Measurements from ENCODE around the gene DIPK1B. TPM values are rescaled to one million over a fixed set of nuclear protein-coding genes. Genes with fewer than 3 reads are reported as not detected.

Gene DIPK1B
- 1 to 10 TPM; 4.3 to 7.5 (median 5.8) TPM for total RNA-seq
- 10 to 100 TPM; 13.2 to 32.3 TPM for polyA plus RNA-seq

- ATAC-seq, result peak; percentile 26 to 54 (median 46)
- peak within 1 kb of the TSS; percentile 37 to 57 (median 48) for H3K4me3 ChIP-seq
- FAIRE-seq, result no peak
- no peaks in the 10 kb centered on the region for H3K36me3 ChIP-seq
- intact Hi-C loops (cut with DNase I), result loop anchor here in 1 of 3 donors (10.0 kb wide), 1 partner anchor 227 kb away; the partner anchor contains the start of gene SEC16A
- H3K4me1 ChIP-seq, result peaks cover 0 to 6% (median 3%) of the 10 kb centered on the region in 3 donors
- DNase-seq, result peak in 4 of 6 donors; percentile 42 to 84 (median 64)
- no peaks in the 10 kb centered on the region for H3K9me3 ChIP-seq
- no peak within 1 kb of the TSS for H3K27ac ChIP-seq
- H3K27me3 ChIP-seq, result no peaks in the 10 kb centered on the region
- TF ChIP-seq CTCF (IDR thresholded peaks at IDR 0.05), result no peak
- 1 to 2% methylated on average over 66 to 119 of the region's 119 CpGs for WGBS, 2 donors
Observed at GRCh38 chr9:136711751-136712689, at the start of gene DIPK1B. Gene DIPK1B, plus strand, starts transcription at chr9:136712572. Its CDS starts 94 bp downstream, at chr9:136712666.

- ATAC-seq, result no peak
- no peaks in the 10 kb centered on the region for H3K9me3 ChIP-seq
- peak within 1 kb of the TSS in 2 of 4 donors; percentile 12 to 22 for H3K27ac ChIP-seq
- WGBS, 2 donors, result 78 to 84% methylated on average over 31 to 38 of the region's 38 CpGs
- H3K4me1 ChIP-seq, result no peaks in the 10 kb centered on the region
- intact Hi-C loops (cut with DNase I), result no loop called here
- peak in 2 of 6 donors; percentile 39 to 71 for DNase-seq
- peak within 1 kb of the TSS in 2 of 4 donors; percentile 11 to 39 for H3K4me3 ChIP-seq
- FAIRE-seq, result no peak
- H3K36me3 ChIP-seq, result no peaks in the 10 kb centered on the region
- no peak for TF ChIP-seq CTCF (IDR thresholded peaks at IDR 0.05)
- H3K27me3 ChIP-seq, result no peaks in the 10 kb centered on the region
Observed at GRCh38 chr9:136662656-136663581, 49.5 kb upstream of the DIPK1B start, which contains the start of gene EGFL7. Gene EGFL7, plus strand, starts transcription at chr9:136662916. Its CDS starts 5,367 bp downstream, at chr9:136668283.

- Histone ChIP-seq H3K9me3 (no peaks in the 10 kb centered on the region), H3K27me3 (no peaks in the 10 kb centered on the region), H3K4me1 (no peaks in the 10 kb centered on the region), H3K4me3 (peak overlapping the region in 2 of 4 donors; percentile 11 to 39), H3K27ac (no peak overlapping the region), H3K36me3 (no peaks in the 10 kb centered on the region)
- ATAC-seq (no peak), DNase-seq (peak in 2 of 6 donors; percentile 40 to 77), FAIRE-seq (no peak)
- TF ChIP-seq CTCF (IDR thresholded peaks at IDR 0.05), result no peak
- intact Hi-C loops (cut with DNase I), result no loop called here
- WGBS, 2 donors, result 88 to 92% methylated on average over 27 of the region's 27 CpGs
Observed at GRCh38 chr9:136664000-136664915, 48.1 kb upstream of the DIPK1B start.

GRCh38 chr9:136665111-136665703, 47.2 kb upstream of the DIPK1B start:
- Histone ChIP-seq H3K4me3 (peak overlapping the region in 3 of 4 donors; percentile 15 to 39 (median 29)), H3K9me3 (no peaks in the 10 kb centered on the region), H3K27ac (no peak overlapping the region), H3K36me3 (no peaks in the 10 kb centered on the region), H3K4me1 (no peaks in the 10 kb centered on the region), H3K27me3 (no peaks in the 10 kb centered on the region)
- intact Hi-C loops (cut with DNase I), result no loop called here
- WGBS, 2 donors, result 13 to 23% methylated on average over 29 to 49 of the region's 49 CpGs
- ATAC-seq (peak in 3 of 4 donors; percentile 6 to 34 (median 12)), DNase-seq (peak in 1 of 6 donors; percentile 80), FAIRE-seq (no peak)
- peak in 2 of 4 donors; percentile 9 to 17 for TF ChIP-seq CTCF (IDR thresholded peaks at IDR 0.05)

Measured in pancreas (tissue), 10 donors.